Measurements from ENCODE around the gene L3MBTL4. TPM values are rescaled to one million over a fixed set of nuclear protein-coding genes. Genes with fewer than 3 reads are reported as not detected.

L3MBTL4 gene
- polyA plus RNA-seq, 1 of the 3 experiments (the other 2 are of a cell fraction) = 0.02 TPM

- Histone ChIP-seq H3K9me2 (no peaks in the 10 kb centered on the region), H3K4me2 (no peak overlapping the region), H3K79me2 (ENCODE audit: insufficient read depth) (no peaks in the 10 kb centered on the region), H3K9me3 (no peaks in the 10 kb centered on the region), H3K36me3 (replicated peaks in 1 of 2; ENCODE audit: control insufficient read depth in 1 of 2, insufficient read depth in 2 of 2, low read length in 1 of 2) (no peaks in the 10 kb centered on the region), H4K20me1 (ENCODE audit: insufficient read depth) (no peaks in the 10 kb centered on the region), H3K9ac (no peak overlapping the region), H3K27ac (ENCODE audit: low read depth in 2 of 2, low read length in 1 of 2) (no peak overlapping the region), H2AFZ (ENCODE audit: low read depth) (no peak overlapping the region), H3K27me3 (ENCODE audit: insufficient read depth) (no peaks in the 10 kb centered on the region), H3K4me1 (ENCODE audit: control insufficient read depth in 1 of 2, insufficient read depth in 2 of 2, low read depth in 1 of 2, low read length in 1 of 2) (no peaks in the 10 kb centered on the region), H3K4me3 (ENCODE audit: low read depth in 2 of 2, low read length in 1 of 2) (no peak overlapping the region), H3F3A (replicated peaks; ENCODE audit: insufficient read depth) (no peaks in the 10 kb centered on the region)
- WGBS (ENCODE audit: low lambda C conversion rate) = 61% methylated on average over 2 of the region's 2 CpGs
- no peak for TF ChIP-seq EZH2phosphoT487 (IDR thresholded peaks at IDR 0.05; ENCODE audit: borderline replicate concordance, low read depth)
- no peak for TF ChIP-seq MXI1 (IDR thresholded peaks at IDR 0.05; ENCODE audit: low read depth, low read length)
- no peak for TF ChIP-seq FOSL2 (IDR thresholded peaks at IDR 0.05; ENCODE audit: borderline replicate concordance, low read depth)
- no peak for TF ChIP-seq RXRA (IDR thresholded peaks at IDR 0.05; ENCODE audit: borderline replicate concordance, low read depth)
- TF ChIP-seq, protein P1, sequence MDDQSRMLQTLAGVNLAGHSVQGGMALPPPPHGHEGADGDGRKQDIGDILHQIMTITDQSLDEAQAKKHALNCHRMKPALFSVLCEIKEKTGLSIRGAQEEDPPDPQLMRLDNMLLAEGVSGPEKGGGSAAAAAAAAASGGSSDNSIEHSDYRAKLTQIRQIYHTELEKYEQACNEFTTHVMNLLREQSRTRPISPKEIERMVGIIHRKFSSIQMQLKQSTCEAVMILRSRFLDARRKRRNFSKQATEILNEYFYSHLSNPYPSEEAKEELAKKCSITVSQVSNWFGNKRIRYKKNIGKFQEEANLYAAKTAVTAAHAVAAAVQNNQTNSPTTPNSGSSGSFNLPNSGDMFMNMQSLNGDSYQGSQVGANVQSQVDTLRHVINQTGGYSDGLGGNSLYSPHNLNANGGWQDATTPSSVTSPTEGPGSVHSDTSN (IDR thresholded peaks at IDR 0.05) = no peak
- TF ChIP-seq RFX5 (IDR thresholded peaks at IDR 0.05; ENCODE audit: low read length) = no peak
- TF ChIP-seq, protein P2, sequence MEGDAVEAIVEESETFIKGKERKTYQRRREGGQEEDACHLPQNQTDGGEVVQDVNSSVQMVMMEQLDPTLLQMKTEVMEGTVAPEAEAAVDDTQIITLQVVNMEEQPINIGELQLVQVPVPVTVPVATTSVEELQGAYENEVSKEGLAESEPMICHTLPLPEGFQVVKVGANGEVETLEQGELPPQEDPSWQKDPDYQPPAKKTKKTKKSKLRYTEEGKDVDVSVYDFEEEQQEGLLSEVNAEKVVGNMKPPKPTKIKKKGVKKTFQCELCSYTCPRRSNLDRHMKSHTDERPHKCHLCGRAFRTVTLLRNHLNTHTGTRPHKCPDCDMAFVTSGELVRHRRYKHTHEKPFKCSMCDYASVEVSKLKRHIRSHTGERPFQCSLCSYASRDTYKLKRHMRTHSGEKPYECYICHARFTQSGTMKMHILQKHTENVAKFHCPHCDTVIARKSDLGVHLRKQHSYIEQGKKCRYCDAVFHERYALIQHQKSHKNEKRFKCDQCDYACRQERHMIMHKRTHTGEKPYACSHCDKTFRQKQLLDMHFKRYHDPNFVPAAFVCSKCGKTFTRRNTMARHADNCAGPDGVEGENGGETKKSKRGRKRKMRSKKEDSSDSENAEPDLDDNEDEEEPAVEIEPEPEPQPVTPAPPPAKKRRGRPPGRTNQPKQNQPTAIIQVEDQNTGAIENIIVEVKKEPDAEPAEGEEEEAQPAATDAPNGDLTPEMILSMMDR (IDR thresholded peaks at IDR 0.05) = no peak
- no peak for TF ChIP-seq TAF1 (IDR thresholded peaks at IDR 0.05; ENCODE audit: borderline replicate concordance, low read depth, low read length)
- TF ChIP-seq MAX (IDR thresholded peaks at IDR 0.05; ENCODE audit: low read depth) = no peak
- TF ChIP-seq JUND (IDR thresholded peaks at IDR 0.05) = no peak
- no peak for TF ChIP-seq FOXM1 (IDR thresholded peaks at IDR 0.05; ENCODE audit: low read depth)
- no peak for TF ChIP-seq RAD21 (IDR thresholded peaks at IDR 0.05; ENCODE audit: low read length)
- ChIA-PET POLR2A (no interaction called here), CTCF (no interaction called here)
- no peak for DNase-seq
Observed at GRCh38 chr18:6297875-6298274, 116.8 kb downstream of the L3MBTL4 start.

- H3K27ac ChIP-seq (ENCODE audit: low read depth in 2 of 2, low read length in 1 of 2) = no peak overlapping the region
- TF ChIP-seq TCF12 (IDR thresholded peaks at IDR 0.05) (no peak), GABPA (IDR thresholded peaks at IDR 0.05; ENCODE audit: low read depth) (no peak), NRF1 (IDR thresholded peaks at IDR 0.05; ENCODE audit: low read depth, low read length) (no peak), POLR2AphosphoS5 (IDR thresholded peaks at IDR 0.05; ENCODE audit: low read depth, low read length) (no peak), MAX (IDR thresholded peaks at IDR 0.05; ENCODE audit: low read depth) (no peak), RCOR1 (IDR thresholded peaks at IDR 0.05; ENCODE audit: low read length) (no peak), FOXJ3 (CRISPR knock-in tag; IDR thresholded peaks at IDR 0.05) (no peak), EP300 (IDR thresholded peaks at IDR 0.05; ENCODE audit: borderline replicate concordance in 1 of 2, low read depth in 1 of 2, low read length in 1 of 2) (no peak), FOSL2 (IDR thresholded peaks at IDR 0.05; ENCODE audit: borderline replicate concordance, low read depth) (no peak), TAF1 (IDR thresholded peaks at IDR 0.05; ENCODE audit: borderline replicate concordance, low read depth, low read length) (no peak), JUND (IDR thresholded peaks at IDR 0.05) (no peak)
- TF ChIP-seq, protein P3, sequence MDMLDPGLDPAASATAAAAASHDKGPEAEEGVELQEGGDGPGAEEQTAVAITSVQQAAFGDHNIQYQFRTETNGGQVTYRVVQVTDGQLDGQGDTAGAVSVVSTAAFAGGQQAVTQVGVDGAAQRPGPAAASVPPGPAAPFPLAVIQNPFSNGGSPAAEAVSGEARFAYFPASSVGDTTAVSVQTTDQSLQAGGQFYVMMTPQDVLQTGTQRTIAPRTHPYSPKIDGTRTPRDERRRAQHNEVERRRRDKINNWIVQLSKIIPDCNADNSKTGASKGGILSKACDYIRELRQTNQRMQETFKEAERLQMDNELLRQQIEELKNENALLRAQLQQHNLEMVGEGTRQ (IDR thresholded peaks at IDR 0.05; ENCODE audit: borderline replicate concordance, low read depth, low read length) = no peak
- TF ChIP-seq, protein P1 (IDR thresholded peaks at IDR 0.05) = no peak
- H3K4me1 ChIP-seq (ENCODE audit: control insufficient read depth in 1 of 2, insufficient read depth in 2 of 2, low read depth in 1 of 2, low read length in 1 of 2) = no peaks in the 10 kb centered on the region
- no peak for DNase-seq
- no peak overlapping the region for H3K9ac ChIP-seq
- no peaks in the 10 kb centered on the region for H3K36me3 ChIP-seq (replicated peaks in 1 of 2; ENCODE audit: control insufficient read depth in 1 of 2, insufficient read depth in 2 of 2, low read length in 1 of 2)
- no peaks in the 10 kb centered on the region for H3F3A ChIP-seq (replicated peaks; ENCODE audit: insufficient read depth)
- ChIA-PET POLR2A (no interaction called here), CTCF (no interaction called here)
- no peak overlapping the region for H2AFZ ChIP-seq (ENCODE audit: low read depth)
- no peaks in the 10 kb centered on the region for H3K27me3 ChIP-seq (ENCODE audit: insufficient read depth)
- WGBS (ENCODE audit: low lambda C conversion rate) = 35% methylated on average over 4 of the region's 4 CpGs
- no peaks in the 10 kb centered on the region for H4K20me1 ChIP-seq (ENCODE audit: insufficient read depth)
- no peaks in the 10 kb centered on the region for H3K9me2 ChIP-seq
- no peak overlapping the region for H3K4me2 ChIP-seq
- H3K9me3 ChIP-seq = no peaks in the 10 kb centered on the region
- no peak overlapping the region for H3K4me3 ChIP-seq (ENCODE audit: low read depth in 2 of 2, low read length in 1 of 2)
- H3K79me2 ChIP-seq (ENCODE audit: insufficient read depth) = no peaks in the 10 kb centered on the region
Observed at GRCh38 chr18:6294148-6294784, 120.4 kb downstream of the L3MBTL4 start.

Measured in SK-N-SH (cell line).